ENCODE data around the gene GCLC. TPM values are rescaled to one million over a fixed set of nuclear protein-coding genes. Genes with fewer than 3 reads are reported as not detected.

GCLC gene
- total and polyA plus RNA-seq, 10 of the 15 experiments (the other 5 are each of a cell fraction or from before 2014, with no cell fraction given): 6.5 to 23.6 (median 12.5) TPM

DNA sequence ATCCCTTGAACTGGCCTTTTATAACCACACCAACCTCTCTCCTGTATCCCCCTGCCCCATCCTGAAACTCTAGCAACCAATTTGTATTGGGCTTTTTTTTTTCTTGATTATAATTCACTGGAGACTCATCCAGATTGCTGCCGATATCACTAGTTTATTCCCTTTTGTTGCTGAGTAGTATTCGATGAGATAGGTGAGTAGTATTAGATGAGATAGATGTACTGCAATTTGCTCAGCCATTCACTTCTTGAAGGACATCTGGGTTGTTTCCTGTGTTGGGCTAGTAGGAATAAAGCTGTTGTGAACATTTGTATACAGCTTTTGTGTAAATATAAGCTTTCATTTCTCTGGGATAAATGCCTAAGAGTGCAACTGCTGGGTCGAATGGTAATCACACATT lies 58.2 kb downstream of the GCLC start:
- H3K79me2 ChIP-seq (ENCODE audit: control insufficient read depth, insufficient read depth, low read length): no peaks in the 10 kb centered on the region
- intact Hi-C loops (cut with micrococcal nuclease; ENCODE audit: unreplicated experiment) (loop anchor here (10.0 kb wide), 1 partner anchor 602 kb away; no protein-coding TSS in a partner anchor), in situ Hi-C loops (cut with MboI) (no loop called here)
- ATAC-seq: no peak
- WGBS (ENCODE audit: insufficient coverage, insufficient replicate concordance, low lambda C conversion rate, missing lambda C conversion rate): 48% methylated on average over 3 of the region's 3 CpGs
- H3K4me2 ChIP-seq (ENCODE audit: control insufficient read depth, insufficient read depth): no peak overlapping the region
- no peaks in the 10 kb centered on the region for H4K20me1 ChIP-seq (ENCODE audit: control insufficient read depth, insufficient read depth)
- ChIA-PET SMC1A (ENCODE audit: uncharacterized antibody, unreplicated experiment) (interaction anchor here (0.5 to 0.6 kb wide), 2 partner anchors 38 to 59 kb away, joined by 3 read pairs; no protein-coding TSS in a partner anchor), RAD21 (ENCODE audit: unreplicated experiment) (interaction anchor here (0.6 to 1.2 kb wide), 3 partner anchors 25 to 314 kb away, joined by 3 read pairs; no protein-coding TSS in a partner anchor), CTCF (interaction anchor here (1.5 to 9.2 kb wide), 3 partner anchors 233 to 317 kb away, joined by 3 to 235 read pairs (median 4); no protein-coding TSS in a partner anchor), POLR2A (no interaction called here)
- no peaks in the 10 kb centered on the region for H3K4me1 ChIP-seq (ENCODE audit: control insufficient read depth, insufficient read depth, low read length)
- H3K27ac ChIP-seq (ENCODE audit: control insufficient read depth, insufficient read depth): no peak overlapping the region
- H3K36me3 ChIP-seq (ENCODE audit: control insufficient read depth in 2 of 2, insufficient read depth in 2 of 2, low read length in 1 of 2): no peaks in the 10 kb centered on the region
- TF ChIP-seq PAX5 (IDR thresholded peaks at IDR 0.05; ENCODE audit: borderline replicate concordance, low read depth, low read length) (no peak), POU2F2 (IDR thresholded peaks at IDR 0.05; ENCODE audit: borderline replicate concordance, low read depth, low read length) (no peak)
- FAIRE-seq: no peak
- H3K9me3 ChIP-seq (replicated peaks; ENCODE audit: control insufficient read depth, insufficient read depth, low read length): no peaks in the 10 kb centered on the region
- no TSS peak for BruUV-seq (replicated peaks)
- no peak overlapping the region for H3K9ac ChIP-seq (ENCODE audit: control insufficient read depth, insufficient read depth, low read length)
- no peak overlapping the region for H3K4me3 ChIP-seq
- DNase-seq (ENCODE audit: low read depth, low spot score): no peak
- no peaks in the 10 kb centered on the region for H3K27me3 ChIP-seq (replicated peaks in 1 of 2; ENCODE audit: control insufficient read depth in 2 of 2, insufficient read depth in 2 of 2, low read length in 1 of 2)
- H2AFZ ChIP-seq (ENCODE audit: control insufficient read depth, low read depth, low read length): no peak overlapping the region

- H3K79me2 ChIP-seq (ENCODE audit: control insufficient read depth, insufficient read depth, low read length): no peaks in the 10 kb centered on the region
- H3K9me3 ChIP-seq (replicated peaks; ENCODE audit: control insufficient read depth, insufficient read depth, low read length): no peaks in the 10 kb centered on the region
- no peak overlapping the region for H3K4me3 ChIP-seq
- 19% methylated on average over 9 of the region's 9 CpGs for WGBS (ENCODE audit: insufficient coverage, insufficient replicate concordance, low lambda C conversion rate, missing lambda C conversion rate)
- FAIRE-seq (peak; percentile 75), ATAC-seq (peak; percentile 65), DNase-seq (ENCODE audit: low read depth, low spot score) (no peak)
- no peak overlapping the region for H3K27ac ChIP-seq (ENCODE audit: control insufficient read depth, insufficient read depth)
- POLR2A ChIA-PET: interaction anchor here (0.6 to 1.8 kb wide), 5 partner anchors 22 to 1065 kb away, joined by 3 to 5 read pairs (median 5); partner anchors contain the start of gene EFHC1
- no TSS peak for BruUV-seq (replicated peaks)
- CTCF ChIA-PET: interaction anchor here (0.6 to 9.2 kb wide), 66 partner anchors 8 to 832 kb away, joined by 3 to 235 read pairs (median 4); partner anchors contain the start of gene FBXO9
- H3K4me2 ChIP-seq (ENCODE audit: control insufficient read depth, insufficient read depth): peak overlapping the region; percentile 17; the same call in 1 of the 2 replicates
- H2AFZ ChIP-seq (ENCODE audit: control insufficient read depth, low read depth, low read length): peak overlapping the region; percentile 29; the same call in 1 of the 2 replicates
- no peaks in the 10 kb centered on the region for H3K4me1 ChIP-seq (ENCODE audit: control insufficient read depth, insufficient read depth, low read length)
- intact Hi-C loops (cut with micrococcal nuclease; ENCODE audit: unreplicated experiment): loop anchor here (1.0 to 10.0 kb wide), 12 partner anchors 43 to 762 kb away; partner anchors contain the start of gene GSTA4
- SMC1A ChIA-PET (ENCODE audit: uncharacterized antibody, unreplicated experiment): interaction anchor here (0.6 to 16.0 kb wide), 46 partner anchors 8 to 939 kb away, joined by 3 to 194 read pairs (median 6); no protein-coding TSS in a partner anchor
- in situ Hi-C loops (cut with MboI): loop anchor here (5.0 kb wide), 1 partner anchor 312 kb away; no protein-coding TSS in a partner anchor
- no peak overlapping the region for H3K9ac ChIP-seq (ENCODE audit: control insufficient read depth, insufficient read depth, low read length)
- H4K20me1 ChIP-seq (ENCODE audit: control insufficient read depth, insufficient read depth): no peaks in the 10 kb centered on the region
- RAD21 ChIA-PET (ENCODE audit: unreplicated experiment): interaction anchor here (0.7 to 6.7 kb wide), 27 partner anchors 14 to 760 kb away, joined by 3 to 99 read pairs (median 4); partner anchors contain the start of gene GSTA4
- no peaks in the 10 kb centered on the region for H3K27me3 ChIP-seq (replicated peaks in 1 of 2; ENCODE audit: control insufficient read depth in 2 of 2, insufficient read depth in 2 of 2, low read length in 1 of 2)
- no peaks in the 10 kb centered on the region for H3K36me3 ChIP-seq (ENCODE audit: control insufficient read depth in 2 of 2, insufficient read depth in 2 of 2, low read length in 1 of 2)
- TF ChIP-seq YY1 (IDR thresholded peaks at IDR 0.05; ENCODE audit: low read depth, low read length): 0 out of 2 replicates have a peak, but pooled peaks have one; percentile 44
- no peak for TF ChIP-seq ASH2L (IDR thresholded peaks at IDR 0.05; ENCODE audit: borderline replicate concordance, low read depth)
- TF ChIP-seq IRF5 (IDR thresholded peaks at IDR 0.05; ENCODE audit: borderline replicate concordance): no peak
- TF ChIP-seq, protein P1, sequence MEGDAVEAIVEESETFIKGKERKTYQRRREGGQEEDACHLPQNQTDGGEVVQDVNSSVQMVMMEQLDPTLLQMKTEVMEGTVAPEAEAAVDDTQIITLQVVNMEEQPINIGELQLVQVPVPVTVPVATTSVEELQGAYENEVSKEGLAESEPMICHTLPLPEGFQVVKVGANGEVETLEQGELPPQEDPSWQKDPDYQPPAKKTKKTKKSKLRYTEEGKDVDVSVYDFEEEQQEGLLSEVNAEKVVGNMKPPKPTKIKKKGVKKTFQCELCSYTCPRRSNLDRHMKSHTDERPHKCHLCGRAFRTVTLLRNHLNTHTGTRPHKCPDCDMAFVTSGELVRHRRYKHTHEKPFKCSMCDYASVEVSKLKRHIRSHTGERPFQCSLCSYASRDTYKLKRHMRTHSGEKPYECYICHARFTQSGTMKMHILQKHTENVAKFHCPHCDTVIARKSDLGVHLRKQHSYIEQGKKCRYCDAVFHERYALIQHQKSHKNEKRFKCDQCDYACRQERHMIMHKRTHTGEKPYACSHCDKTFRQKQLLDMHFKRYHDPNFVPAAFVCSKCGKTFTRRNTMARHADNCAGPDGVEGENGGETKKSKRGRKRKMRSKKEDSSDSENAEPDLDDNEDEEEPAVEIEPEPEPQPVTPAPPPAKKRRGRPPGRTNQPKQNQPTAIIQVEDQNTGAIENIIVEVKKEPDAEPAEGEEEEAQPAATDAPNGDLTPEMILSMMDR (IDR thresholded peaks at IDR 0.05 in 2 of 3, conservative IDR thresholded peaks at IDR 0.05 in 1 of 3; ENCODE audit: control insufficient read depth in 2 of 3, extremely low read depth in 1 of 3, insufficient read depth in 1 of 3, low read depth in 3 of 3, low read length in 3 of 3): peak; percentile 88 to 98 (median 96); a peak in 5 of 6 replicates
- TF ChIP-seq RAD21 (IDR thresholded peaks at IDR 0.05; ENCODE audit: insufficient read depth, low read depth, low read length): peak; percentile 99
Observed at GRCh38 chr6:53484476-53485280, 60.2 kb downstream of the GCLC start.

Data from GM12878 (cell line).